Thyroid gland (tissue), 4 donors: ENCODE results near the gene AXDND1.

Source experiments
- CTCF ChIP-seq, 6 experiments: fragments of 200-600 bp in 3 of 6; fragments of 450-650 bp in 3 of 6; sonication (generic) in 3 of 6; IDR thresholded peaks; one replicate each; pipeline ENCODE4 v1.5.1; 2016 to 2019; ENCODE audit warnings: antibody characterized with exemption in 6 of 6, mild to moderate bottlenecking in 2 of 6, inconsistent platforms in 1 of 6, moderate library complexity in 1 of 6
- POLR2A ChIP-seq, 2 donors: fragments of 450-650 bp; IDR thresholded peaks; one replicate each; pipeline ENCODE4 v1.6.1; 2017; ENCODE audit warnings: antibody characterized with exemption in 2 of 2, mild to moderate bottlenecking in 2 of 2, moderate library complexity in 1 of 2

GRCh38 chr1:179321533-179322216 lies 44.1 kb upstream of the AXDND1 start:
- no peak for TF ChIP-seq CTCF (IDR thresholded peaks at IDR 0.05)
- TF ChIP-seq POLR2A (IDR thresholded peaks at IDR 0.05) = no peak
